ENCODE data around the gene LIG1. TPM values are rescaled to one million over a fixed set of nuclear protein-coding genes. Genes with fewer than 3 reads are reported as not detected.

The LIG1 gene
- total RNA-seq, 3 donors from 2014 or later (not counting 1 experiment from before 2014, with no cell fraction given), result 45.4 to 65.2 (median 57.2) TPM

- intact Hi-C loops (cut with micrococcal nuclease), result no loop called here
- peaks cover 0 to 2% of the 10 kb centered on the region in 2 donors for H3K9me3 Mint-ChIP-seq
- H3K27me3 Mint-ChIP-seq (ENCODE audit: low read depth in 2 of 2), result no peaks in the 10 kb centered on the region
- H3K36me3 ChIP-seq (ENCODE audit: control insufficient read depth, insufficient read depth, low read length), result peaks cover 2% of the 10 kb centered on the region
- TF ChIP-seq CTCF (IDR thresholded peaks at IDR 0.05), result no peak
- H3K27ac Mint-ChIP-seq, result no peak overlapping the region
- no peaks in the 10 kb centered on the region for H3K36me3 Mint-ChIP-seq
- H3K4me3 ChIP-seq (ENCODE audit: low read length), result no peak overlapping the region
- H3K9me3 ChIP-seq (ENCODE audit: control insufficient read depth, insufficient read depth, low read length), result no peaks in the 10 kb centered on the region
- no peaks in the 10 kb centered on the region for H3K4me1 Mint-ChIP-seq
- no peak overlapping the region for H3K27ac ChIP-seq (ENCODE audit: low read length)
- H3K4me3 Mint-ChIP-seq, result no peak overlapping the region
- ATAC-seq (no peak), DNase-seq (no peak)
- no peaks in the 10 kb centered on the region for H3K4me1 ChIP-seq (ENCODE audit: control insufficient read depth, insufficient read depth, low read length)
- 83% methylated on average over 3 of the region's 5 CpGs for WGBS (ENCODE audit: insufficient coverage)
- no peaks in the 10 kb centered on the region for H3K27me3 ChIP-seq (ENCODE audit: control insufficient read depth, insufficient read depth, low read length)
These were observed 15.9 kb upstream of the LIG1 start for GRCh38 chr19:48186015-48186414.

- H3K27ac ChIP-seq (ENCODE audit: low read length), result no peak overlapping the region
- H3K4me1 ChIP-seq (ENCODE audit: control insufficient read depth, insufficient read depth, low read length), result no peaks in the 10 kb centered on the region
- no peaks in the 10 kb centered on the region for H3K27me3 Mint-ChIP-seq (ENCODE audit: low read depth in 2 of 2)
- H3K9me3 Mint-ChIP-seq, result peaks cover 0 to 2% of the 10 kb centered on the region in 2 donors
- no peaks in the 10 kb centered on the region for H3K9me3 ChIP-seq (ENCODE audit: control insufficient read depth, insufficient read depth, low read length)
- no peak for ATAC-seq
- no peak for DNase-seq
- H3K4me1 Mint-ChIP-seq, result no peaks in the 10 kb centered on the region
- intact Hi-C loops (cut with micrococcal nuclease), result no loop called here
- no peak overlapping the region for H3K4me3 Mint-ChIP-seq
- H3K36me3 ChIP-seq (ENCODE audit: control insufficient read depth, insufficient read depth, low read length), result peaks cover 2% of the 10 kb centered on the region
- 94% methylated on average over 8 of the region's 9 CpGs for WGBS (ENCODE audit: insufficient coverage)
- no peak overlapping the region for H3K27ac Mint-ChIP-seq
- no peaks in the 10 kb centered on the region for H3K27me3 ChIP-seq (ENCODE audit: control insufficient read depth, insufficient read depth, low read length)
- no peak for TF ChIP-seq CTCF (IDR thresholded peaks at IDR 0.05)
- no peak overlapping the region for H3K4me3 ChIP-seq (ENCODE audit: low read length)
- no peaks in the 10 kb centered on the region for H3K36me3 Mint-ChIP-seq
These were observed 13.2 kb upstream of the LIG1 start for GRCh38 chr19:48183356-48183755.

GRCh38 chr19:48182434-48182833 lies 12.3 kb upstream of the LIG1 start:
- intact Hi-C loops (cut with micrococcal nuclease), result no loop called here
- Histone ChIP-seq H3K9me3 (ENCODE audit: control insufficient read depth, insufficient read depth, low read length) (no peaks in the 10 kb centered on the region), H3K27ac (ENCODE audit: low read length) (no peak overlapping the region), H3K4me1 (ENCODE audit: control insufficient read depth, insufficient read depth, low read length) (no peaks in the 10 kb centered on the region), H3K27me3 (ENCODE audit: control insufficient read depth, insufficient read depth, low read length) (no peaks in the 10 kb centered on the region), H3K36me3 (ENCODE audit: control insufficient read depth, insufficient read depth, low read length) (no peaks in the 10 kb centered on the region), H3K4me3 (ENCODE audit: low read length) (no peak overlapping the region)
- Mint-ChIP-seq H3K4me1 (no peaks in the 10 kb centered on the region), H3K27ac (no peak overlapping the region), H3K4me3 (no peak overlapping the region), H3K27me3 (ENCODE audit: low read depth in 2 of 2) (no peaks in the 10 kb centered on the region), H3K36me3 (no peaks in the 10 kb centered on the region), H3K9me3 (peaks cover 0 to 2% of the 10 kb centered on the region in 2 donors)
- DNase-seq, result no peak
- ATAC-seq, result no peak
- no peak for TF ChIP-seq CTCF (IDR thresholded peaks at IDR 0.05)
- WGBS (ENCODE audit: insufficient coverage), result 97% methylated on average over 38 of the region's 38 CpGs

- H3K36me3 Mint-ChIP-seq, result no peaks in the 10 kb centered on the region
- no peaks in the 10 kb centered on the region for H3K27me3 Mint-ChIP-seq (ENCODE audit: low read depth in 2 of 2)
- H3K9me3 Mint-ChIP-seq, result peaks cover 0 to 2% of the 10 kb centered on the region in 2 donors
- Histone ChIP-seq H3K4me3 (ENCODE audit: low read length) (no peak overlapping the region), H3K9me3 (ENCODE audit: control insufficient read depth, insufficient read depth, low read length) (no peaks in the 10 kb centered on the region), H3K27me3 (ENCODE audit: control insufficient read depth, insufficient read depth, low read length) (no peaks in the 10 kb centered on the region), H3K4me1 (ENCODE audit: control insufficient read depth, insufficient read depth, low read length) (no peaks in the 10 kb centered on the region), H3K27ac (ENCODE audit: low read length) (no peak overlapping the region), H3K36me3 (ENCODE audit: control insufficient read depth, insufficient read depth, low read length) (no peaks in the 10 kb centered on the region)
- intact Hi-C loops (cut with micrococcal nuclease), result no loop called here
- whole genome bisulfite sequencing (ENCODE audit: insufficient coverage), result over 99% methylated on average over 4 of the region's 5 CpGs
- ATAC-seq, result no peak
- H3K4me3 Mint-ChIP-seq, result no peak overlapping the region
- TF ChIP-seq CTCF (IDR thresholded peaks at IDR 0.05), result no peak
- no peak for DNase-seq
- H3K27ac Mint-ChIP-seq, result no peak overlapping the region
- peaks cover 0 to 4% of the 10 kb centered on the region in 2 donors for H3K4me1 Mint-ChIP-seq
These were observed 11.4 kb upstream of the LIG1 start for GRCh38 chr19:48181505-48181904.

Measured in natural killer cell (primary cell).